H9 (cell line): Measurements from ENCODE around the gene RRAGB. TPM values are rescaled to one million over a fixed set of nuclear protein-coding genes. Genes with fewer than 3 reads are reported as not detected.

Experiments used
- DNase-seq: peaks from one replicate; pipeline ENCODE4 v3.0.0-alpha.2; 2017
- H2AFZ ChIP-seq: one replicate; pipeline ENCODE4 v1.6.1; 2013; ENCODE audit warnings: mild to moderate bottlenecking, low read length, control low read depth, moderate library complexity
- H2AK5ac ChIP-seq: 2 replicates; pipeline ENCODE4 v1.6.1; 2013; ENCODE audit warnings: low read length, control low read depth, mixed read lengths; ENCODE audit not compliant: insufficient read length
- H2BK120ac ChIP-seq: one replicate; pipeline ENCODE4 v1.6.1; 2013; ENCODE audit warnings: low read depth, mild to moderate bottlenecking, low read length, control low read depth, inconsistent platforms; ENCODE audit not compliant: poor library complexity, severe bottlenecking
- H2BK12ac ChIP-seq: 2 replicates; pipeline ENCODE4 v1.6.1; 2013; ENCODE audit warnings: low read length, control low read depth, mixed read lengths, low read depth; ENCODE audit not compliant: insufficient read length
- H2BK15ac ChIP-seq: 2 replicates; pipeline ENCODE4 v1.6.1; 2013; ENCODE audit warnings: low read depth, low read length, control low read depth
- H2BK20ac ChIP-seq: one replicate; pipeline ENCODE4 v1.6.1; 2013; ENCODE audit warnings: low read depth, mild to moderate bottlenecking, low read length, control low read depth, inconsistent platforms; ENCODE audit not compliant: poor library complexity, severe bottlenecking
- H2BK5ac ChIP-seq: 2 replicates; pipeline ENCODE4 v1.6.1; 2013; ENCODE audit warnings: low read length, control low read depth, mixed read lengths; ENCODE audit not compliant: insufficient read length
- H3K14ac ChIP-seq: 2 replicates; pipeline ENCODE4 v1.6.1; 2013; ENCODE audit warnings: low read length, control low read depth; ENCODE audit not compliant: insufficient read depth
- H3K18ac ChIP-seq: 2 replicates; pipeline ENCODE4 v1.6.1; 2013; ENCODE audit warnings: low read depth, mild to moderate bottlenecking, mixed read lengths, low read length, control low read depth; ENCODE audit not compliant: insufficient read length
- H3K23ac ChIP-seq: 2 replicates; pipeline ENCODE4 v1.6.1; 2013; ENCODE audit warnings: low read length, control low read depth, mixed read lengths, low read depth; ENCODE audit not compliant: insufficient read length
- H3K23me2 ChIP-seq: 2 replicates; pipeline ENCODE4 v1.6.1; 2013; ENCODE audit warnings: low read depth, mild to moderate bottlenecking, mixed read lengths, low read length, control low read depth; ENCODE audit not compliant: insufficient read length, poor library complexity, severe bottlenecking
- H3K27ac ChIP-seq: 2 replicates; pipeline ENCODE4 v1.5.1; 2013; ENCODE audit warnings: low read length, control low read depth, mixed read lengths, low read depth; ENCODE audit not compliant: insufficient read length
- H3K27me3 ChIP-seq: 2 replicates; pipeline ENCODE4 v1.6.1; 2013; ENCODE audit warnings: low read length, control low read depth, inconsistent platforms; ENCODE audit not compliant: insufficient read depth
- H3K4ac ChIP-seq: 2 replicates; pipeline ENCODE4 v1.6.1; 2013; ENCODE audit warnings: low read depth, mild to moderate bottlenecking, control low read depth, inconsistent platforms, low read length, moderate library complexity
- H3K4me1 ChIP-seq: 2 replicates; pipeline ENCODE4 v1.6.1; 2013; ENCODE audit warnings: low read length, control low read depth, inconsistent platforms; ENCODE audit not compliant: insufficient read depth
- H3K4me2 ChIP-seq: 2 replicates; pipeline ENCODE4 v1.6.1; 2013; ENCODE audit warnings: low read length, control low read depth, mixed read lengths; ENCODE audit not compliant: insufficient read length, insufficient read depth
- H3K56ac ChIP-seq: 2 replicates; pipeline ENCODE4 v1.6.1; 2013; ENCODE audit warnings: low read depth, mild to moderate bottlenecking, mixed read lengths, low read length, control low read depth; ENCODE audit not compliant: insufficient read length
- H3K79me1 ChIP-seq: 2 replicates; pipeline ENCODE4 v1.6.1; 2013; ENCODE audit warnings: low read depth, mild to moderate bottlenecking, moderate library complexity, low read length, control low read depth, inconsistent platforms; ENCODE audit not compliant: insufficient read depth, poor library complexity, severe bottlenecking
- H3K79me2 ChIP-seq: 2 replicates; pipeline ENCODE4 v1.6.1; 2013; ENCODE audit warnings: low read length, control low read depth, inconsistent platforms; ENCODE audit not compliant: insufficient read depth
- H3K9ac ChIP-seq: 2 replicates; pipeline ENCODE4 v1.6.1; 2013; ENCODE audit warnings: low read length, control low read depth, mixed read lengths; ENCODE audit not compliant: insufficient read length; ENCODE audit errors: extremely low read depth
- H3K9me3 ChIP-seq: one replicate; pipeline ENCODE4 v1.6.1; 2013; ENCODE audit warnings: low read depth, low read length, inconsistent platforms; ENCODE audit not compliant: control insufficient read depth
- H3T11ph ChIP-seq: one replicate; pipeline ENCODE4 v1.6.1; 2013; ENCODE audit warnings: mild to moderate bottlenecking, low read length, control low read depth, inconsistent platforms
- H4K20me1 ChIP-seq: one replicate; pipeline ENCODE4 v1.6.1; 2013; ENCODE audit not compliant: control insufficient read depth, insufficient read length, insufficient read depth
- H4K5ac ChIP-seq: 2 replicates; pipeline ENCODE4 v1.6.1; 2013; ENCODE audit warnings: low read depth, mild to moderate bottlenecking, mixed read lengths, low read length, control low read depth; ENCODE audit not compliant: insufficient read length
- H4K8ac ChIP-seq: replicated peaks from 2 replicates; pipeline ENCODE4 v1.6.1; 2013; ENCODE audit warnings: low read length, control low read depth, mixed read lengths, low read depth; ENCODE audit not compliant: insufficient read length
- H4K91ac ChIP-seq: 2 replicates; pipeline ENCODE4 v1.6.1; 2013; ENCODE audit warnings: low read depth, mild to moderate bottlenecking, moderate library complexity, mixed read lengths, low read length, control low read depth; ENCODE audit not compliant: insufficient read length
- H3K27ac Mint-ChIP-seq, 3 experiments: 2 replicates in 2 of 3; 3 replicates in 1 of 3; pipeline ENCODE4 v1.8.0; 2020 to 2021; ENCODE audit warnings: mixed read lengths in 3 of 3, mild to moderate bottlenecking in 1 of 3, moderate library complexity in 1 of 3
- H3K27me3 Mint-ChIP-seq: 2 replicates; pipeline ENCODE4 v1.8.0; 2021; ENCODE audit warnings: low read depth, mild to moderate bottlenecking, moderate library complexity, mixed read lengths
- H3K36me3 Mint-ChIP-seq, 3 experiments: 2 replicates in 2 of 3; 3 replicates in 1 of 3; pipeline ENCODE4 v1.8.0; 2020 to 2021; ENCODE audit warnings: low read depth in 3 of 3, mixed read lengths in 3 of 3; ENCODE audit not compliant: insufficient read depth in 1 of 3
- H3K4me1 Mint-ChIP-seq, 2 experiments: 2 replicates each; pipeline ENCODE4 v1.8.0; 2020; ENCODE audit warnings: mixed read lengths in 2 of 2
- H3K4me3 Mint-ChIP-seq, 2 experiments: 2 replicates in 1 of 2; 3 replicates in 1 of 2; pipeline ENCODE4 v1.8.0; 2020 to 2021; ENCODE audit warnings: mild to moderate bottlenecking in 2 of 2, mixed read lengths in 2 of 2, moderate library complexity in 1 of 2
- H3K9me3 Mint-ChIP-seq, 2 experiments: 2 replicates in 1 of 2; 3 replicates in 1 of 2; pipeline ENCODE4 v1.8.0; 2020; ENCODE audit warnings: mild to moderate bottlenecking in 2 of 2, mixed read lengths in 2 of 2, moderate library complexity in 1 of 2
- WGBS: extraction: QIAGEN DNeasy Blood & Tissue Kit; methylation state at CpG from one replicate; pipeline ENCODE4 v1.1.7; 2013; ENCODE audit warnings: missing lambda C conversion rate, low lambda C conversion rate, mixed read lengths; ENCODE audit not compliant: insufficient read length; ENCODE audit errors: extremely low coverage; 5-methylcytosine and 5-hydroxymethylcytosine counted together
- total RNA-seq: library from RNA; stranded (reverse); gene quantifications from 2 replicates; pipeline ENCODE4 v1.2.1, GENCODE V29; 2021
- TF ChIP-seq, protein P1 (sequence below): fragments of 200-600 bp; sonication (generic); conservative IDR thresholded peaks from 3 replicates; pipeline ENCODE4 v1.8.0; 2021; ENCODE audit warnings: antibody characterized with exemption, mild to moderate bottlenecking

Gene RRAGB
- total RNA-seq, 1 experiment from 2014 or later: 10.3 TPM

- Histone ChIP-seq H3K27me3 (no peaks in the 10 kb centered on the region), H2AK5ac (no peak overlapping the region), H3K4me2 (no peak overlapping the region), H3K23ac (no peak overlapping the region), H3K9me3 (peaks cover 83% of the 10 kb centered on the region), H2BK15ac (no peak overlapping the region), H3K9ac (no peak overlapping the region), H2BK120ac (no peak overlapping the region), H3K56ac (no peak overlapping the region), H2BK12ac (no peak overlapping the region), H3K23me2 (no peaks in the 10 kb centered on the region), H2BK20ac (no peak overlapping the region), H3K18ac (no peak overlapping the region), H3K14ac (no peak overlapping the region), H3K27ac (no peak overlapping the region), H3K4me1 (no peaks in the 10 kb centered on the region), H3K79me2 (no peaks in the 10 kb centered on the region), H3T11ph (no peak overlapping the region), H3K4ac (no peak overlapping the region), H3K79me1 (no peaks in the 10 kb centered on the region), H2BK5ac (no peak overlapping the region), H4K91ac (no peak overlapping the region), H2AFZ (no peak overlapping the region), H4K8ac (no peak overlapping the region), H4K5ac (no peak overlapping the region), H4K20me1 (no peaks in the 10 kb centered on the region)
- no peak for DNase-seq
- Mint-ChIP-seq H3K27me3 (no peaks in the 10 kb centered on the region), H3K4me1 (no peaks in the 10 kb centered on the region), H3K9me3 (peaks cover 82 to 85% of the 10 kb centered on the region in 2 experiments), H3K36me3 (peaks cover 0 to 21% (median 0%) of the 10 kb centered on the region in 3 experiments; a peak in 4 of 7 replicates), H3K4me3 (no peak overlapping the region), H3K27ac (no peak overlapping the region)
- TF ChIP-seq, protein P1, sequence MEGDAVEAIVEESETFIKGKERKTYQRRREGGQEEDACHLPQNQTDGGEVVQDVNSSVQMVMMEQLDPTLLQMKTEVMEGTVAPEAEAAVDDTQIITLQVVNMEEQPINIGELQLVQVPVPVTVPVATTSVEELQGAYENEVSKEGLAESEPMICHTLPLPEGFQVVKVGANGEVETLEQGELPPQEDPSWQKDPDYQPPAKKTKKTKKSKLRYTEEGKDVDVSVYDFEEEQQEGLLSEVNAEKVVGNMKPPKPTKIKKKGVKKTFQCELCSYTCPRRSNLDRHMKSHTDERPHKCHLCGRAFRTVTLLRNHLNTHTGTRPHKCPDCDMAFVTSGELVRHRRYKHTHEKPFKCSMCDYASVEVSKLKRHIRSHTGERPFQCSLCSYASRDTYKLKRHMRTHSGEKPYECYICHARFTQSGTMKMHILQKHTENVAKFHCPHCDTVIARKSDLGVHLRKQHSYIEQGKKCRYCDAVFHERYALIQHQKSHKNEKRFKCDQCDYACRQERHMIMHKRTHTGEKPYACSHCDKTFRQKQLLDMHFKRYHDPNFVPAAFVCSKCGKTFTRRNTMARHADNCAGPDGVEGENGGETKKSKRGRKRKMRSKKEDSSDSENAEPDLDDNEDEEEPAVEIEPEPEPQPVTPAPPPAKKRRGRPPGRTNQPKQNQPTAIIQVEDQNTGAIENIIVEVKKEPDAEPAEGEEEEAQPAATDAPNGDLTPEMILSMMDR: no peak
- WGBS: no CpG with 5 or more reads among the region's 1 CpG
Measured at GRCh38 chrX:55697381-55697780, 20.2 kb upstream of the RRAGB start.
